Measurements from ENCODE around the gene STX4.
"Not testable (repeated sequence)": the region's sequence is repeated elsewhere in the genome, so short reads cannot be mapped to it uniquely, and the experiment has no call there.

STX4 gene

DNA sequence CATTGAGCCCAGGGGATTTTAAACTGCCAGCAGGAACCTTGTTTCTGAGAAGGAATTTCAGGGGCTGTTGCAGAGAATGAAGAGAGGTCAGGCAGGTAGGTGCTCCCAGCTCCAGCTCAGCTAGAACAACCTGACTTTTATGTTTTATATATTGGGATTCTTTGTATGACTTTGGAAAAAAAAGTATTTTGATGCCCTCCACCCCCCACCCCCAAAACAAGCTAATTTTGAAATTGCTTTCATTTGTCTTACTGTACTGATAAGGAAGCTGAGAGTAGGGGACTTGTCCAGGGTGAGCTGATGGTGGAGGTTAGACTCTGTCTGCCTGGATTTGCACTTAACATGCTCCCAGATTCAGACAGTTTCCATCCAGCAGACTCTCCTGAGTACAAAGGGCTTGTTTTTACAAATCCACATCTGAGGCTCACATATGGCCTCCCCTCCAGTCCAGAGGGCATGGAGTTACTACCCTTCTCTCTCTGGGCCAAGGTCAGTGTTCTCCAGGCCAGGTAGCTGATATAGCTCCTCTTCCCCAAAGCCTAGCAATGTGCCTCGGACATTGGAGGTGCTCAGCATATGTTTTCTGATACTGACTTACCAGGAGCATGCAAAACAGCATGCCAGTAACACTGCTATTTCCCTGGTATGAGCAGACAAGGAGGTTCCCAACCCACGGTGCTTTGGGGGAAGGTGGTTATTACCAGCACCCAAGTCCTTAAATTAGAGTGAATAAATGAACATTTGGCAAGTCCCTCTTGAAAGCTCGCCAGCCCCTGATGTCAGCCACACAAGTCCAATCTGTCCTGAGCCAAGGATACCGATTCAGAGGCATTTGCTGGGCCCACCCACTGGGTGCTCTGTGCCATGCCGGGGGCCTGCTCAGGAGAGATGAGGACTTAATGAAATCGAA lies 34.3 kb upstream of the STX4 start:
- DNase-seq, result no peak

DNA sequence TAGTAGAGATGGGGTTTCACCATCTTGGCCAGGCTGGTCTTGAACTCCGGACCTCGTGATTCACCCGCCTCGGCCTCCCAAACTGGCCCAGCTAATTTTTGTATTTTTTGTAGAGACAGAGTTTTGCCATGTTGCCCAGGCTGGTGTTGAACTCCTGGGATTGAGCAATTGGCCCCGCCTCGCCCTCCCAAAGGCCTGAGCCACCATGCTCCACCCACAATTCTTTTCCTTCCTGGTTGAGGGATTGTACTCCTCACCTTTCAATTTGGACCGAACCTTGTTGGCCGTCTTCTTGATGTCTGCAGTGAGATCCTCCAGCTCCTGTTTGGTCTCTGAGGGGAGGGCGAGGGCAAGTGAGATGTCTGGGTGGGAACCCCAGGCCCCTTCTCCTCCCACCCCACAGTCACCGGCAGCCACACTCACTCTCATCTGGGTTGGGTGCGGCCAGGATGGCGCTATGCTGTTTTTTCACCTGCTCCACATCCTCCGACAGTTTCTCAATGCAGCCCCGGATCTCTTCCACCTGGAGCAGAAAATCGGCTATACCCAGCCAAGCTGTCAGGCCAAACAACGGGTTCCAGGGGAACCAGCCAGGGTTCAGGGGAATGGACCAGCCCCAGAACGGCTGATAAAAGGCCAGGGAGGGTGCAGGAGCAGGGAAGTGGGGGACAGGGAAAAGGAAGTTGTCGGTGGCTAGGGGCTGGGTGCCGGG lies 32.5 kb upstream of the STX4 start:
- DNase-seq, result no peak

DNA sequence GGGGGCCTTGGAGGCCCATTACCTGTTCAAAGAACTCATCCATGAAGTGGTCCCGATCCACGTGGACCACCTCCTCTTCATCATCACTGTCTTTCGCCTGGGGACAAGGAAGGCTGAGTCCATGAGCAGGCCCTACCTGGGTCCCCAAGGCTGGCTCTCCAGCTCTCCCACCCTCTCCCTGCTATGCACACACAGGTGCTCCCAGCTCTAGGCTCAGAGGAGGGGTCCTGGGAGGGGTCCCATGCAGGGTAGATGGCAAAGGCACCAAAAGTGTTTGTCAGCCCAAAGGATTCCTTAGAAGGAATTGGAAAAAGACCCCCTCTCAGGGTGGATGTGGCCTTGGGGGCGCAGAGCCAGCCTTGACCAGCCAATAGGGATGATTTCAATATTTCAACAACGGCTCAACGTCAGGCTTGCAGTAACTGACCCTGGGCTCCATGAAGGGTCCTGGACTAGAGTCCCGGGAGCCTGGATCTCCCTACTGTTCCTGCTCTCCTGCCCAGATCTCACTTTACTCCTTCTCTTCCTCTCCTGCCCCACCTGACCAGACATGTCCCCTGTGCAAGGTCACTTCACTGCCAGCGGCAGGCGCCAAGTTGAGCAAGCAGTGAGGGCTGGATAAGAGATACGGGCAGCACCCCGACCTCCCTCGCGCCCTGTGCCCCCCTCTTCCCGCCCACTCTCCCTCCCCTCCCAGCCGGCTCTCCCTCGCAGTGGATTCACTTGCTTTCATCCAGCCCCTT lies 31.7 kb upstream of the STX4 start:
- DNase-seq, result no peak

DNA sequence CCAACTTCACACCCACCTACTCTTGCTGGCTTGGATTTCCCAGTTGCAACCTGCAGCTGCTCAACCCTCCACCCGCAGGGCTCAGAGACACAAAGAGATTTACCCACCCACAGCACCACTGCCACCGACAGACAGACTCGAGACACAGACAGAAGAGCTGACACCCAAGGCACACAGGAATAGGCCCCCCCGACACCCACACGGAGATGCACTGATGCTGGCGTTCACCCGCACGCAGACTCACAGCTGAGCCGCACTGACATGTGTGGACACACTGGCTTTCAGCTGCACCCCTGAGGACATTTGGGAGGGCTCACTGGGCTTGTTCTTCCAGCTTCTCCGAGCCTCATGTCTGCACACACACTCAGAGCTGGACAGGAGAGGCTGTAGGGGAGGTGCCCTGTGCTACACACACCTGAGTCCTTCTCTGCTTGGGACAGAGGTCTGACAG lies 31.1 kb upstream of the STX4 start:
- DNase-seq, result no peak

DNA sequence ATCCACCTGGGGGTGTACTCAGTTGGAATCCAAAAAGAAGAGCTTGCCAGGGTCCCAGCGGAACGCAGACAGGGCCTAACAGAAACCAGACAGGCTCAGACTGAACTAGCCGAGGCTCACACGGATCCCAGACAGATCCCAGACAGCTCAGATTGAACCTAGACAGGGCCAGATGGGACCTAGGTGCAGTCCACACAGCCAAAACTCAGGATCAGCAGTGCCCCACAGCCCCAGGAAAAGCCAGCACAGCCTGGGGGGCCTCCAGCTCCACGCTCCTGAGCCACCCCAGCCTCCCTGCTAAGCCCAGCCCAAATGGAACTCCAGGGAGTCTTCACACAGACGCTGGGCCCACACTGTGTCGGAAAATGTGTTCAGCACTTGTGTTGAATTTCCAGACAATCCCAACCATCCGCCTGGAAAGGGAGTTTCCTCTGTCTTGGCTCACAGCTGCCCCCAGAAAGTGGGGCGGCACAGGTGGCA lies 30.5 kb upstream of the STX4 start:
- DNase-seq, result no peak

DNA sequence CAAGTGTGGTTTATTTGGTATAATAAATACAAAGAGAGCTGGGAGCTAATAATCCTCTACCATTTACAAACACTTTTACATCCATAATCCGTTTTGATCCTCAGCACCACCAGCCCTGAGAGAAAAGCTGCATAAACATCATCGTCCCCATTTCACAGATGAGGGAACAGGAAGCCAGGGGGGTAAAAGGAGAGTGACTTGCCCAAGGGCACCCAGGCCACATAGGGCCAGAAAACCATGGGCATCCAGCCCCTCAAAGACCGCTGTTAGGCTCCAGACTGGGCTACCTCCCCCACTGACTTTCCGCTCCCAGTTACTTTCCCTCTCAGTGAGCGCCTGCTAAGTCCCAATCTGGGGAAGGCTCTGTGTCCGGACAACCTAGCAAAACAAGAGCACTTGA lies 29.6 kb upstream of the STX4 start:
- no peak for DNase-seq

DNA sequence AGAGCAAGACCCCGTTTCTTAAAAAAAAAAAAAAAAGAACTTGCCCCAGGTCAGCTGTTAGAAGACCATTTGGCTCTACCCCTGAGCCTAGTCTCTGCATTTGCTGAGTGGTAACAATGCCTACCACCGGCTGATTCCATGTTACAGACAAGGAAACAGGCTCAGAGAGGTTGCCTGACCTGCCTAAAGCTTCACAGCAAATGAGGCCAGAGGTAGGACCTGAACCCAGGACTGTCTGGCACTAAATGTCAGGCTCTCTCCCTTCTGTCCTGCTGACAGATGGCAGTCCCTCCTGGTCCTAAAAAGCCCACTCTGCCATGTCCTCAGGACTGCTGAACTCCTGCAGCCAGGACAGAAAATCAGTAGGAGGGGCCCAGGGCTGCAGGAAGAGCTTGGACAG lies 28.7 kb upstream of the STX4 start:
- no peak for DNase-seq

DNA sequence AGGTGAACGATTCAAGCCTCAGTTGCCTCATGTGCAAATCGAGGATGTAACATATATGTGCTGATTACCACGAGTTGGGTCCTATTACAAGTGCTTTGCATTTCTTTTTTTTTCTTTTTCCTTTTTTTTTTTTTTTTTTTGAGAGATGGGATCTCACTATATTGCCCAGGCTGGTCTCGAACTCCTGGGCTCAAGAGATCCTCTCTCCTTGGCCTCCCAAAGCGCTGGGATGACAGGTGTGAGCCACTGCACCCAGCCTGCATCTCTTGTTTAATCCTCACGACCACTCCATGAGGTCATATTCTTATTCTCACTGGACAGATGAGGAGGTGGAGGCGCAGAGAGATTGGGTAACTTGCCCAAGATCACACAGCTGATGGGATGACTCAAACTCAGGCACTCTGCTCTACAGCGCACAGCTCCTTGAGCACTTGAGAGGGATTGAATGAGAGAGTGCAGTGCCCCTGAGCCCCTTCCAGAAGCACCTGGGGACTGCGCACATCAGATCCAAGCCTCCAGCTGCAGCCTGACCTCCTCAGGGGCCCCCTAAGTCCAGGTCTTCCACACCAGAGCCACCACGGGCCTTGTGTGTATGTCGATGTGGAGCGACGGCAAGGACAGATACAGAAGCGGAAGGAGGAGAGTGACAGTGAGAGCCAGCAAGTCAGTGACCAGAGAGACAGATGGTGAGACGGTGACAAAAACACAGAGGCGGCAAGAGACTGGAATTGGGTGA lies 27.8 kb upstream of the STX4 start:
- DNase-seq, result no peak

DNA sequence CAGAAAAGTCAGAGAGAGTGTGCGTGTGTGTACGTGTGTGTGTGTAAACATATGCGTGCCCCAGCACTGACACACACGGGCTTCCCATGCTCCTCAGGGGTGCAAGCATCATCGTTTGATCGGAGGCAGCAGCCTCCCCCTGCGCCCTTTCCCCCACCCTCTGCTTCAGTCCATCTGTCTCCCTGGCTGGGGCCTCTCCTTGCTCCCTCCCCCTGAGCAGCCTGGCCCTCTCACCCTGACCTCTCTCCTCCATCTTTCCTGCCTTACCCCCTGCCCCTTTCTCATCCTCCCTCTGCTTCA lies 27.3 kb upstream of the STX4 start:
- no peak for DNase-seq

DNA sequence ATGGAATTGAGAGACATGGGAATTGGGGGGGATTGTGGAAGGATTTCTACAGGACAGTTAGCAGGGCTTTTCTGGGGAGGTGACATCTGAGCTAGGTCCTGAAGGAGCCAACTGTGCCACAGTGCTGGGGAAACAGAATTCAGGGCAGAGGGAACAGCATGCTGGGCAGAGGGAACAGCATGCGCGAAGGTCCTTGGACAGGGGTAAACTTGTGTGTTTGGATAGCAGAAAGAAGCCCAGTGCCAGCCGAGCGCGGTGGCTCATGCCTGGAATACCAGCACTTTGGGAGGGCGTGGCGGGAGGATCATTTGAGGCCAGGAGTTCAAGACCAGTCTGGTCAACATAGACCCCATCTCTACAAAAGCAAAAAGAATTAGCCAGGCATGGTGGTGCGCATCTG lies 26.8 kb upstream of the STX4 start:
- DNase-seq, result no peak

DNA sequence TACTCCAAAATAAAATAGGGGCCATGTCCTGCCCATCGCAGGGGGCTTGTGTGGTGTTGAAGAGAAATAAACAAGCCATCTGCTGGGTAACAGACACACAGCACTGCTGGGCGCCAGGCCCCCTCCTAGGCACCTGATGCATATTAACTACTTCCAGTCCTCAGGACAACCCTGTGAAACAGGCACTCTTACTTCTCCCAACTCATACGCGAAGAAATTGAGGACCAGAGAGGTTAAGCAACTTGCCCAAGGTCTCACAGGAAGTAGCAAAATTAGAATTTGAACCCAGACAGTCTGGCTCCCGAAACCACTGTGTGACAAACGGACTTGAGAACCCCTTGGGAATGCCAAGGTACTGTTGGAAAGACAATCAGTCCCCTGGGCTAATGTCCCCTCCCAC lies 25.7 kb upstream of the STX4 start:
- no peak for DNase-seq

DNA sequence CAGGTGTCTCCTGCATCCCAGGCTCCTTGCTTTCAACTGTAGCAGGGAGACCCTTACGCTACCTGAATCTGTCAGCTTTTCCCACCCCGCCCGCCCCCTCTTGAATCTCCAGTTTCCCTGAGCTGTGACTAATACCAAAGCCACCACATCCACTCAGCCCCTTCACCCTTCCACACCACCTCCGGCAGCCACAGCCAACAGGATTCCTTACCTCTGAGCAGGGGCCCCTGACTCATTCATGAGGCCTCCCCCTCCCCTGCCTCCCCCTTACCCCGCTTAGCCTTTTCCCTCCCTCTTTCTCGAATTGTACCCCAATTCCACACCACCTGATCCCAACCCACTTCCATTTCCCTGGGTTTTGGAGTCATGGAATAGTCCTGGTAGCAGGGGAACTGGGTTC lies 25.2 kb upstream of the STX4 start:
- no peak for DNase-seq

DNA sequence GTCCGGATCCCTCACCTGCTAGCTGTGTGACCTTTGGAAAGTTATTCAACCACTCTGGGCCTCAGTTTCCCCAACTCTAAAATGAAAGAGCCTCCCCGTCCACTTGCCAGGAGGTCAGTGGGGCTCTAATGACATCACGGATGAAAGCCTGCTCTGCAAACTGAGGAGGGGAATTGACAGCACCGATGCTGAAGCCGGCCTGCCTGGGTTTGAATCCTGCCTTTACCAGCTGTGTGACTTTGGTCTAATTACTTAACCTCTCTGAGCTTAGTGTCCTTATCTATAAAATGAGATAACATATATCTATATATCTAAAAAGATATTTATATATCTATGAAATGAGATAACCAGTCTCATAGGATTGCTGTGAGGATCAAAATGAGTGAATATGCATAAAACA lies 24.8 kb upstream of the STX4 start:
- DNase-seq, result no peak

DNA sequence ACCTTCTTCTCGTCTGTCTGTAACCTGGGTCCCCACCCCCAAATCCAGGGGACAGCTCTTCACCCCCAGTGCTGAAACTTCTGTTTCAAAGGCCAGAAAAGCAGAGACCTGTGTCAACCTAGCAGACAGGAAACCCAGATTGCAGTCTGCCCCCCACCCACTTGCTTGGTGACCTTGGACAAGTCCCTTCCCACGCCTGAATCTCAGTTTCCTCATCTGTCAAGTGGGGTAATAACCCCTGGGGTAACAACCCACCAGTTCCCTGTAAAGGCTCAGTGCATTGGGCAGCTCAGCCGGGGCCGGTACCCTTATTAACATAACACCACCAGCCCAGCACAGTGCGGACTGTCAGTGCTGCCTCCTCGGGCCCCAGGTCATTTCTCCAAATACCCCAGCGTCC lies 24.2 kb upstream of the STX4 start:
- no peak for DNase-seq

DNA sequence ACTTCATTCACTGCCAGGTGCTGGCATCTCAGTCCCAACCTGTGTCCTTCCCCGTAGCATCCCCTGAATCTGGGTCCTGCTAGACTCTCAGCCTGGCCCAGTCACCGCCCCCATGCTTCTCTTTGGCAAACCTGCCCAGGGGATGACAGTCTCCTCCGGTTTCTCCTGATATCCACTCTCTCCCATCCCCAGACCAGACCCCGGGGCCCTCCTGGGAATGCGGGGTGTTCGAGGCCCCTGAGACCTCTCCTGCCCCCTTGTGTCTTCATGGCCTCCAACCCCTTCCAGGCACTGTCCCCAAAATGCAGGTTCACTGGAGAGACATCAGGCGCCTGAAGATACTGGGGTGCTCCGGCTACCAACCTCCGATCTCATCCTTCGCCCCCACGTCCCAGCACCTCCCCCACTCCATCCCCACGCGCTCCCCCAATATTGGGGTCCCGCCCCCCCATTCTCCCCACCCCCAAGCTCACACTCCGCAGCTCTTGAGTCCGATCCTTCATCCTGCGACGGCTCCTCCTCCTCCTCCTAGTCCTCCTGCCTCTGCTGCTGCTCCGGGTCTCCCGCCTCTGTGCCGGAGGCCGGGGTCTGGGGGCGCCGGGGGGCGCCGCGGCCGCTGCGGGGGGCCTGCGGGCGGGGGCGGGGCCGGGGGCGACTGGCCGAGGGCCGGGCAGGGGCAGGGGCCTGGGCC lies 23.3 kb upstream of the STX4 start:
- no peak for DNase-seq

DNA sequence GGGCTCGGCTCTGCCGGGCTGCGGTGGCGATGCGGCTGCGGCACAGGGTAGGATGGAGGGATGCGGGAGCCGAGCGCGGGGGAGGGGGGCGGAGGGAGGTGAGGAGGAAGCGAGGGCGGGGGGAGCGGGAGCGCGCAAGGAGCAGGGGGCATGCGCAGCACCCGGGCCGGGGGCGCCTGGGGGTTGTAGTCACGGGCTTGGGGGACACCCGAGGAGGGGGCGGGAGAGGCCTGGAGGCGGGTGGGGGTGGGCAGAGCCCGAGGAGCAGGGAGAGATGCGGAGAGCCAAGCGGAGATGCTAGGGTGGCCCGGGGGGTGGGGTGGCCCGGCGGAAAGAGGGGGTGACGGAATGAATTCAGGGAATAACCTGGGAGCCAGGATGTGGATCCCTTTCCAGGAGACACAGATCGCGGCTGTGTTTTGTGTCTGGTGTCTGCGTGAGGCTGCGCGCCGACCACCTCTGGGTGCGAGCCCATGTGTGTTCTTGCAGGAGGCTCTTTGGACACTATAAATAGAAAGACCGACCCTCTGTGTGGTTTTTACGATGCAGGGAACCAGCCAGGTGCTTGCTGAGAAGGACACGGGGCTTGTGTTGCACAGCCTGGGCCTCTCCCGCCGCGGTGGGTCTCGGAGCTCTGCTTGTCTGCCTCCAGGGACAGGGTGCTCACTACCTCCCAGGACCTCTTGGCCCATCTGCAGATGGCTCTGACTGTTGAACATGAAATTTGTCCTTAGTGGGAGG lies 22.6 kb upstream of the STX4 start, which contains the start of gene STX1B:
STX1B (minus strand) TSS at position 54 of the 741 bp plus-strand sequence. CDS start 242 bp downstream, outside the sequence.
- DNase-seq, result peak; percentile 71

DNA sequence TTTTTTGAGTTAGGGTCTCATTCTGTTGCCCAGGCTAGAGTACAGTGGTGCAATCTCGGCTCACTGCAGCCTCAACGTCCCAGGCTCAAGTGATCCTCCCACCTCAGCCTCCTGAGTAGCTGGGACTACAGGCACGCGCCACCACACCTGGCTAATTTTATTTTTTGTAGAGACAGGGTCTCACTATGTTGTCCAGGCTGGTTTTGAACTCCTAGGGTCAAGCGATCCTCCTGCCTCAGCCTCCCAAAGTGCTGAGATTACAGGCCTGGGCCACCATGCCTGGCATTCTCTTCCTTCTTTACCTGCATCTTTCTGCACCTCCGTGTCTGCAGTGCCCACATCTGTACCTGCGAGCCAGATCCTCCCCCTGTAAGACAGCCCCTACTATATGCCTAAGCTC lies 21.5 kb upstream of the STX4 start:
- DNase-seq, result not testable (repeated sequence)

DNA sequence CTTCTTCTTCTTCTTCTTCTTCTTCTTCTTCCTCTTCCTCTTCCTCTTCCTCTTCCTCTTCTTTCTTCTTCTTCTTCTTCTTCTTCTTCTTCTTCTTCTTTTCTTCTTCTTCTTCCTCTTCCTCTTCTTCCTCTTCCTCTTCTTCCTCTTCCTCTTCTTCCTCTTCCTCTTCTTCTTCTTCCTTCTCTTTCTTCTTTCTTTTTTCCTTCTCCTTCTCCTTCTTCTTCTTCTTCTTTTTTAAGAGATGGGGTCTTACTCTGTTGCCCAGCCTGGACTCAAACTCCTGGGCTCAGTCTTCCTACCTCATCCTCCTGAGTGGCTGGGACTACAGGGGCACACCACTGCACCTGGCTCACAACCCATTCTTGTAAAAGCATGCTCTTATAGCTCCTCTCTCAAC lies 20.1 kb upstream of the STX4 start:
- not testable (repeated sequence) for DNase-seq

DNA sequence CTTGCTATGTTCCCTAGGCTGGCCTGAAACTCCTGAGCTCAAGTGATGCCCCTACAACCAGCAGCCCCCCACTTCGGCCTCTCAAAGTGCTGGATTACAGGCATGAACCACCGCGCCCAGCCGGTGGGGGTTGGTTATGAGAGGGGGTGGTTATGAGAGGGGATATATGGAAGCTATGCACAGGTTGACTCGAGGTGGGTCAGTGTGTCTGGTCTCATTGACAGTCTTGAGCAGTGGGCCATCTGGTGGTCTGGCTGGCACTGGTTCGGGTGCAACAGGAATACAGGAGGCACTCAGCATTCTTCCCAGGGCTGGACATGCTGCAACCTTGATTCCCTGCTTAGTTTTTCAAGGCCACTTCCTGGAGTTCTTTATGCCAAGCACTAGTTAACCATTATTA lies 17.3 kb upstream of the STX4 start:
- DNase-seq, result no peak

DNA sequence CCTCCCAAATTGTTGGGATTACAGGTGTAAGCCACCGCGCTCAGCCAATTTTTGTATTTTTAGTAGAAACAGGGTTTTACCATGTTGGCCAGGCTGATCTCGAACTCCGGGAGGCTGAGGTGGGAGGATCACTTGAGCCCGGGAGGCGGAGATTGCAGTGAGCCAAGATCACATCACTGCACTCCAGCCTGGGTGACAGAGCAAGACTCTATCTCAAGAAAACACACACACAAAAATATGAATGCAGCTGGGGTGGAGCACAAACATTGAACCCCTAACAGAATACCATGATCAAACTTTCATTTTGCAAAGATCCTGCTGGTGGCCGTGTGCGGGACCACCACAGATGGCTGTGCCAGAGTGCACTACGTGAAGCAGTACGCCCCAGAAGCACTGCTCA lies 15.6 kb upstream of the STX4 start:
- DNase-seq, result not testable (repeated sequence)

DNA sequence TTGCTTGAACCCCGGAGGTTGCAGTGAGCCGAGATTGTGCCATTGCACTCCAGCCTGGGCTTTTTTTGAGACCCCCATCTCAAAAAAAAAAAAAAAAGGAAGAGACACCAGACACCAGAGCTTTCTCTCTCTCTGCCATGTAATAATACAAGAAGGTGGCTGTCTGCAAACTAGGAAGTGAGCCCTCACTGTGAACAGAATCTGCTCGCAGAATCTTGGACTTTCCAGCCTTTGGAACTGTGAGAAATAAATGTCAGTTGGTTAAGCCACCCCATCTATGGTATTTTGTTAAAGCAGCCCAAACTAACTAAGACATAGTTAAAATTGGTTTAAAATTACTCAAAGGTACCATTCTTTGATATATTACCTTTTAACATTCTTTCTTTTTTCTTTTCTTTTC lies 12.8 kb upstream of the STX4 start:
- no peak for DNase-seq

All from activated effector memory CD4-positive, alpha-beta T cell treated with anti-CD3 and anti-CD28 coated beads, Interleukin-2, amount 50 U/mL, for 16 hours (primary cell).